ENCODE measurements around the gene RBMX. TPM values are rescaled to one million over a fixed set of nuclear protein-coding genes. Genes with fewer than 3 reads are reported as not detected.
A peak's percentile ranks its signal among the peaks of the same experiment; 100 is the strongest.

The RBMX gene
- total RNA-seq, 1 experiment from 2014 or later = 379 TPM

GRCh38 chrX:136870064-136870463, 10.5 kb downstream of the RBMX start (continued):
- TF ChIP-seq ARID4B (CRISPR knock-in tag; IDR thresholded peaks at IDR 0.05; ENCODE audit: borderline replicate concordance) = no peak
- TF ChIP-seq E2F5 (CRISPR knock-in tag; IDR thresholded peaks at IDR 0.05) = no peak
- no peak for TF ChIP-seq PREB (CRISPR knock-in tag; IDR thresholded peaks at IDR 0.05; ENCODE audit: borderline replicate concordance)
- TF ChIP-seq TEAD4 (CRISPR knock-in tag; IDR thresholded peaks at IDR 0.05) = no peak
- TF ChIP-seq CDX4 (CRISPR knock-in tag; IDR thresholded peaks at IDR 0.05; ENCODE audit: borderline replicate concordance) = no peak
- no peak for TF ChIP-seq CTCF (IDR thresholded peaks at IDR 0.05)
- no peak for TF ChIP-seq ATF3 (CRISPR knock-in tag; conservative IDR thresholded peaks at IDR 0.05)
- no peak for TF ChIP-seq USF1 (CRISPR knock-in tag; IDR thresholded peaks at IDR 0.05)
- no peak for TF ChIP-seq TCF7 (CRISPR knock-in tag; IDR thresholded peaks at IDR 0.05; ENCODE audit: low read depth)
- no peak for TF ChIP-seq NFATC4 (CRISPR knock-in tag; IDR thresholded peaks at IDR 0.05)
- no peak for TF ChIP-seq OVOL2 (CRISPR knock-in tag; IDR thresholded peaks at IDR 0.05; ENCODE audit: borderline replicate concordance)
- TF ChIP-seq NFYB (CRISPR knock-in tag; conservative IDR thresholded peaks at IDR 0.05; ENCODE audit: low read depth) = no peak
- TF ChIP-seq CREM (CRISPR knock-in tag; IDR thresholded peaks at IDR 0.05) = no peak

- ATAC-seq (no peak), DNase-seq (ENCODE audit: low spot score) (no peak)
- TF ChIP-seq MLX (CRISPR knock-in tag; IDR thresholded peaks at IDR 0.05) (no peak), PRRX2 (CRISPR knock-in tag; IDR thresholded peaks at IDR 0.05) (0 out of 2 replicates have a peak, but pooled peaks have one; percentile 42)
- H3K36me3 Mint-ChIP-seq = peaks cover 63% of the 10 kb centered on the region
- no peak overlapping the region for H3K4me3 Mint-ChIP-seq
- H3K27me3 Mint-ChIP-seq (ENCODE audit: low read depth) = no peaks in the 10 kb centered on the region
- 0 out of 2 replicates have a peak overlapping the region, but pooled peaks have one; percentile 27 for H3K27ac Mint-ChIP-seq
- peaks cover 10% of the 10 kb centered on the region for H3K4me1 Mint-ChIP-seq
- POLR2A ChIA-PET = interaction anchor here (0.5 kb wide), 1 partner anchor 11 kb away, joined by 4 read pairs; no protein-coding TSS in a partner anchor
- CTCF ChIA-PET = no interaction called here
- no peaks in the 10 kb centered on the region for H3K9me3 Mint-ChIP-seq
These were observed 12.1 kb downstream of the RBMX start for GRCh38 chrX:136868283-136869055.
